PC-9 (cell line): Measurements from ENCODE around the gene DNAJC7. TPM values are rescaled to one million over a fixed set of nuclear protein-coding genes. Genes with fewer than 3 reads are reported as not detected.

Experiments
- BruUV-seq: library from RNA; stranded (reverse); fragments of 400-500 nt; replicated peaks from 2 replicates; lab custom pipeline; 2021; lab: Mats Ljungman, UMichigan
- CTCF ChIA-PET: fragments of 300-600 bp; sonication (Branson Sonifier 250); formaldehyde crosslinking; loops from one replicate; lab custom pipeline; 2022; ENCODE audit warnings: antibody characterized with exemption; lab: Charles Lee
- POLR2A ChIA-PET: fragments of 300-600 bp; sonication (Branson Sonifier 250); formaldehyde crosslinking; loops from one replicate; lab custom pipeline; 2022; ENCODE audit warnings: antibody characterized with exemption; ENCODE audit not compliant: unreplicated experiment; lab: Charles Lee
- DNase-seq, 2 experiments: peaks; one replicate each; pipeline versions ENCODE4 v3.0.0 to v3.0.0-alpha.2; 2015 to 2022; ENCODE audit warnings: mixed read lengths in 1 of 2
- H2AFZ ChIP-seq: fragments of 200-600 bp; sonication (generic); 2 replicates; pipeline ENCODE4 v1.8.1; 2017; ENCODE audit warnings: antibody characterized with exemption
- H3F3A ChIP-seq: fragments of 200-600 bp; sonication (generic); 2 replicates; pipeline ENCODE4 v1.8.1; 2017; ENCODE audit warnings: antibody characterized with exemption, mild to moderate bottlenecking, low read depth; ENCODE audit not compliant: insufficient read depth
- H3K27ac ChIP-seq: fragments of 200-600 bp; sonication (generic); 2 replicates; pipeline ENCODE4 v1.6.1; 2016; ENCODE audit warnings: mixed run types
- H3K27me3 ChIP-seq: fragments of 200-600 bp; sonication (generic); 2 replicates; pipeline ENCODE4 v1.6.1; 2016; ENCODE audit warnings: low read depth, mixed run types; ENCODE audit not compliant: insufficient read depth
- H3K36me3 ChIP-seq: fragments of 200-600 bp; sonication (generic); 2 replicates; pipeline ENCODE4 v1.6.1; 2016; ENCODE audit warnings: low read depth, mixed run types
- H3K4me1 ChIP-seq: fragments of 200-600 bp; sonication (generic); replicated peaks from 2 replicates; pipeline ENCODE4 v1.6.1; 2016; ENCODE audit warnings: mixed run types; ENCODE audit not compliant: insufficient read depth
- H3K4me2 ChIP-seq: fragments of 200-600 bp; sonication (generic); 2 replicates; pipeline ENCODE4 v1.6.1; 2017; ENCODE audit warnings: mixed run types
- H3K4me3 ChIP-seq: fragments of 200-600 bp; sonication (generic); 2 replicates; pipeline ENCODE4 v1.6.1; 2016; ENCODE audit warnings: mixed run types
- H3K79me2 ChIP-seq: fragments of 200-600 bp; sonication (generic); 2 replicates; pipeline ENCODE4 v1.6.1; 2017; ENCODE audit warnings: low read depth, mixed run types
- H3K9me2 ChIP-seq: fragments of 200-600 bp; sonication (generic); 2 replicates; pipeline ENCODE4 v1.8.1; 2017; ENCODE audit warnings: mild to moderate bottlenecking; ENCODE audit not compliant: insufficient read depth
- H3K9me3 ChIP-seq: fragments of 200-600 bp; sonication (generic); 2 replicates; pipeline ENCODE4 v1.8.1; 2016; ENCODE audit warnings: low read depth; ENCODE audit not compliant: insufficient read depth
- H4K20me1 ChIP-seq: fragments of 200-600 bp; sonication (generic); 2 replicates; pipeline ENCODE4 v1.8.1; 2017; ENCODE audit not compliant: insufficient read depth
- CTCF ChIP-seq: fragments of 200-600 bp; sonication (generic); conservative IDR thresholded peaks from 2 replicates; pipeline ENCODE4 v1.6.1; 2017; ENCODE audit warnings: mixed run types, antibody characterized with exemption, mild to moderate bottlenecking, moderate library complexity
- EZH2 ChIP-seq: fragments of 200-600 bp; sonication (generic); IDR thresholded peaks from 2 replicates; pipeline ENCODE4 v1.8.0; 2017; ENCODE audit warnings: antibody characterized with exemption, low read depth
- intact Hi-C: fragments of 100-400 bp; cut with micrococcal nuclease; formaldehyde crosslinking; loops from one replicate; pipeline ENCODE4 v1.10.0; 2022; ENCODE audit not compliant: unreplicated experiment
- total RNA-seq: library from RNA; stranded (reverse); gene quantifications from 2 replicates; pipeline ENCODE4 v1.2.3, GENCODE V29; 2021

The DNAJC7 gene
- total RNA-seq, 1 experiment from 2014 or later = 96.1 TPM

GRCh38 chr17:42026857-42027589 lies 9.8 kb upstream of the DNAJC7 start:
- intact Hi-C loops = loop anchor here (10.0 kb wide), 1 partner anchor 298 kb away; no protein-coding TSS in a partner anchor
- Histone ChIP-seq H3K27me3 (no peaks in the 10 kb centered on the region), H3F3A (peaks cover 42% of the 10 kb centered on the region), H3K27ac (no peak overlapping the region), H3K4me3 (no peak overlapping the region), H4K20me1 (no peaks in the 10 kb centered on the region; the same call in 1 of the 2 replicates), H3K36me3 (no peaks in the 10 kb centered on the region), H3K4me1 (peaks cover 27% of the 10 kb centered on the region), H3K4me2 (no peak overlapping the region), H2AFZ (no peak overlapping the region), H3K9me3 (no peaks in the 10 kb centered on the region), H3K9me2 (no peaks in the 10 kb centered on the region), H3K79me2 (no peaks in the 10 kb centered on the region)
- TF ChIP-seq EZH2 = no peak
- no peak for TF ChIP-seq CTCF
- ChIA-PET CTCF (interaction anchor here (0.5 kb wide), 1 partner anchor 637 kb away, joined by 3 read pairs; no protein-coding TSS in a partner anchor), POLR2A (no interaction called here)
- no peak for DNase-seq
- BruUV-seq = no TSS peak

- CTCF ChIA-PET = no interaction called here
- Histone ChIP-seq H3K36me3 (no peaks in the 10 kb centered on the region), H3K4me2 (peak overlapping the region; percentile 67), H3K9me3 (no peaks in the 10 kb centered on the region), H3K4me3 (no peak overlapping the region), H3K79me2 (peaks cover 9% of the 10 kb centered on the region), H4K20me1 (no peaks in the 10 kb centered on the region; the same call in 1 of the 2 replicates), H3K27me3 (no peaks in the 10 kb centered on the region), H3K9me2 (no peaks in the 10 kb centered on the region), H3K4me1 (peaks cover 32% of the 10 kb centered on the region), H3F3A (peaks cover 50% of the 10 kb centered on the region), H3K27ac (peak overlapping the region; percentile 61; the same call in 1 of the 2 replicates), H2AFZ (no peak overlapping the region)
- DNase-seq = no peak
- intact Hi-C loops = loop anchor here (1.0 to 10.0 kb wide), 3 partner anchors 61 to 299 kb away; no protein-coding TSS in a partner anchor
- TF ChIP-seq EZH2 = no peak
- no TSS peak for BruUV-seq
- POLR2A ChIA-PET = interaction anchor here (0.5 to 0.7 kb wide), 2 partner anchors 37 to 60 kb away, joined by 4 to 5 read pairs; no protein-coding TSS in a partner anchor
These were observed 8.7 kb upstream of the DNAJC7 start for GRCh38 chr17:42025936-42026335.

GRCh38 chr17:42025191-42025579 lies 7.9 kb upstream of the DNAJC7 start:
- Histone ChIP-seq H3K79me2 (peaks cover 16% of the 10 kb centered on the region), H4K20me1 (no peaks in the 10 kb centered on the region; the same call in 1 of the 2 replicates), H3K9me2 (no peaks in the 10 kb centered on the region), H3K9me3 (no peaks in the 10 kb centered on the region), H3K36me3 (no peaks in the 10 kb centered on the region), H3K4me3 (no peak overlapping the region), H2AFZ (no peak overlapping the region), H3K4me2 (peak overlapping the region; percentile 67), H3F3A (peaks cover 53% of the 10 kb centered on the region), H3K4me1 (peaks cover 36% of the 10 kb centered on the region), H3K27me3 (no peaks in the 10 kb centered on the region), H3K27ac (peak overlapping the region; percentile 61)
- intact Hi-C loops = loop anchor here (1.0 to 10.0 kb wide), 3 partner anchors 60 to 300 kb away; no protein-coding TSS in a partner anchor
- peak; percentile 19; the same call in 1 of the 2 replicates for TF ChIP-seq CTCF
- no peak for TF ChIP-seq EZH2
- no TSS peak for BruUV-seq
- POLR2A ChIA-PET = interaction anchor here (0.5 to 0.7 kb wide), 4 partner anchors 11 to 337 kb away, joined by 3 to 6 read pairs (median 4); no protein-coding TSS in a partner anchor
- DNase-seq = no peak
- CTCF ChIA-PET = interaction anchor here (0.6 to 0.9 kb wide), 4 partner anchors 79 to 552 kb away, joined by 3 to 9 read pairs (median 3); partner anchors contain the start of genes PSMC3IP and STAT3
